A549 treated with ZK216348 at 1 μM for 4 hours (cell line): Measurements from ENCODE around the gene MAGEA6. TPM values are rescaled to one million over a fixed set of nuclear protein-coding genes. Genes with fewer than 3 reads are reported as not detected.

Source experiments
- total RNA-seq: library from RNA; stranded (reverse); fragments of 200-300 nt; extraction: Qiagen RNA extraction; gene quantifications from 5 replicates; pipeline ENCODE4 v1.2.3, GENCODE V29; 2022; ENCODE audit warnings: low read depth

MAGEA6 gene
- 10.4 to 13.2 TPM (median 11.9 TPM) in 5 replicates for total RNA-seq

GRCh38 chrX:152769549-152770289 is at the start of gene MAGEA6:
MAGEA6 (minus strand) TSS chrX:152769689; CDS start chrX:152767650, 2,039 bp downstream.

GRCh38 chrX:152758918-152759317 is 10.6 kb downstream of the MAGEA6 start, which contains the start of gene CSAG3:
CSAG3 (plus strand) TSS chrX:152759218.

GRCh38 chrX:152753686-152754650 is 15.5 kb downstream of the MAGEA6 start, which contains the start of gene MAGEA2:
MAGEA2 (minus strand) TSS chrX:152753842; CDS start chrX:152751363, 2,479 bp downstream.

GRCh38 chrX:152733261-152733975 is 36.1 kb downstream of the MAGEA6 start, which contains the start of the genes CSAG1 and MAGEA12:
CSAG1 (minus strand) TSS chrX:152733721; CDS start chrX:152732460, 1,261 bp downstream.
MAGEA12 (plus strand) TSS chrX:152733757; CDS start chrX:152736162, 2,405 bp downstream.

Other genes with a start within 250 kb of the MAGEA6 start
- 0.17 to 0.28 TPM (median 0.20 TPM) in 5 replicates for gene GABRQ, start 131.8 kb downstream of the MAGEA6 start, total RNA-seq
- gene MAGEA3, start 70.9 kb downstream of the MAGEA6 start, total RNA-seq, result 2.5 to 3.5 TPM (median 2.7 TPM) in 5 replicates
- gene CSAG2, start 60.4 kb downstream of the MAGEA6 start, total RNA-seq, result not detected in 5 replicates
- gene MAGEA2B, start 55.1 kb downstream of the MAGEA6 start, total RNA-seq, result 0.12 to 0.21 TPM in 2 of 5 replicates, not detected in the others
- gene CSAG1, start 36.0 kb downstream of the MAGEA6 start, total RNA-seq, result 0.34 to 0.46 TPM in 2 of 5 replicates, not detected in the others
- gene MAGEA12, start 35.9 kb downstream of the MAGEA6 start, total RNA-seq, result 0.11 to 0.13 TPM (median 0.12 TPM) in 3 of 5 replicates, not detected in the others
- not detected in 5 replicates for gene MAGEA2, start 15.8 kb downstream of the MAGEA6 start, total RNA-seq
- gene CSAG3, start 10.5 kb downstream of the MAGEA6 start, total RNA-seq, result not detected in 5 replicates
- 69.0 to 113 TPM (median 72.2 TPM) in 5 replicates for gene CETN2, start 61.1 kb upstream of the MAGEA6 start, total RNA-seq
- 40.0 to 44.4 TPM (median 41.9 TPM) in 5 replicates for gene NSDHL, start 61.4 kb upstream of the MAGEA6 start, total RNA-seq
- gene ZNF185, start 128.4 kb upstream of the MAGEA6 start, total RNA-seq, result 6.7 to 8.8 TPM (median 7.8 TPM) in 5 replicates
- gene PNMA5, start 224.4 kb upstream of the MAGEA6 start, total RNA-seq, result not detected in 5 replicates